Stomach (tissue), 9 donors: ENCODE results near the gene QRICH1. TPM values are rescaled to one million over a fixed set of nuclear protein-coding genes. Genes with fewer than 3 reads are reported as not detected.

Experiments used
- DNase-seq, 2 donors: peaks; one replicate each; pipeline versions ENCODE4 v3.0.0 to v3.0.0-alpha.2; 2013 to 2019
- H3K27ac ChIP-seq, 5 donors: fragments of 200-600 bp in 4 of 5; sonication (generic) in 4 of 5; one replicate each; pipeline ENCODE4 v1.5.1; 2013 to 2019; ENCODE audit warnings: mild to moderate bottlenecking in 1 of 5, moderate library complexity in 1 of 5
- H3K27me3 ChIP-seq, 3 donors: fragments of 200-600 bp; sonication (generic); one replicate each; pipeline ENCODE4 v1.5.1; 2017 to 2019; ENCODE audit warnings: mixed run types in 1 of 3
- H3K36me3 ChIP-seq, 4 donors: fragments of 200-600 bp; sonication (generic); 1 replicate in 3 of 4; 2 replicates in 1 of 4; pipeline ENCODE4 v1.5.1; 2016 to 2019
- H3K4me1 ChIP-seq, 4 donors: fragments of 200-600 bp; sonication (generic); one replicate each; pipeline ENCODE4 v1.5.1; 2016 to 2019
- H3K4me3 ChIP-seq, 4 donors: fragments of 200-600 bp; sonication (generic) in 3 of 4; one replicate each; pipeline ENCODE4 v1.5.1; 2016 to 2019; ENCODE audit warnings: mild to moderate bottlenecking in 1 of 4
- H3K9me3 ChIP-seq, 4 donors: fragments of 200-600 bp; sonication (generic); one replicate each; pipeline ENCODE4 v1.5.1; 2016 to 2019
- CTCF ChIP-seq, 7 experiments: fragments of 450-650 bp in 4 of 7; fragments of 200-600 bp in 3 of 7; sonication (generic) in 3 of 7; IDR thresholded peaks; one replicate each; pipeline ENCODE4 v1.5.1; 2016 to 2019; ENCODE audit warnings: antibody characterized with exemption in 7 of 7, control low read depth in 2 of 7, mild to moderate bottlenecking in 1 of 7
- EP300 ChIP-seq: sonication (generic); formaldehyde crosslinking; IDR thresholded peaks from one replicate; pipeline ENCODE4 v1.6.1; 2017; ENCODE audit warnings: antibody characterized with exemption
- POLR2A ChIP-seq, 4 donors: fragments of 450-650 bp; IDR thresholded peaks; one replicate each; pipeline ENCODE4 v1.6.1; 2016; ENCODE audit warnings: antibody characterized with exemption in 4 of 4, control low read depth in 2 of 4, mild to moderate bottlenecking in 1 of 4, moderate library complexity in 1 of 4
- POLR2AphosphoS5 ChIP-seq, 3 donors: sonication (generic); formaldehyde crosslinking; IDR thresholded peaks; one replicate each; pipeline ENCODE4 v1.6.1; 2016; ENCODE audit warnings: antibody characterized with exemption in 3 of 3
- WGBS, 5 donors: extraction: QIAGEN DNeasy Blood & Tissue Kit in 3 of 5; methylation state at CpG; one replicate each; pipeline versions ENCODE4 v1.1.5 to v1.1.7; 2013 to 2018; 5-methylcytosine and 5-hydroxymethylcytosine counted together
- intact Hi-C: fragments of 100-400 bp; cut with DNase I; formaldehyde crosslinking; loops from one replicate; pipeline ENCODE4 v1.15.1; 2023; ENCODE audit warnings: low total_unique reads
- polyA plus RNA-seq, 3 donors: library from polyadenylated mRNA; stranded (reverse); fragments of 200-250 nt; gene quantifications; one replicate each; pipeline ENCODE4 v1.2.3, GENCODE V29; 2013
- total RNA-seq, 5 donors: library from RNA; depleted of rRNA; stranded (reverse); fragments of >200 nt; gene quantifications; one replicate each; pipeline versions ENCODE4 v1.1.0 to v1.2.3, GENCODE V29; 2014 to 2016
- donor health status: healthy with polysubstance abuse.
- donor health status: Bipolar disorder and iron deficiency.
- donor health status: healthy.

QRICH1 gene
- total and polyA plus RNA-seq, 8 donors: 16.1 to 105 (median 38.8) TPM

- H3K4me1 ChIP-seq: peaks cover 25 to 72% (median 55%) of the 10 kb centered on the region in 4 donors
- intact Hi-C loops: no loop called here
- TF ChIP-seq EP300 (no peak), POLR2A (IDR thresholded peaks at IDR 0.05) (no peak), CTCF (IDR thresholded peaks at IDR 0.05) (no peak), POLR2AphosphoS5 (IDR thresholded peaks at IDR 0.05) (no peak)
- peak overlapping the region in 1 of 5 donors; percentile 98 for H3K27ac ChIP-seq
- WGBS, 5 donors: 86 to 98% (median 95%) methylated on average over 1 to 3 of the region's 3 CpGs
- H3K9me3 ChIP-seq: no peaks in the 10 kb centered on the region
- DNase-seq: no peak
- no peak overlapping the region for H3K4me3 ChIP-seq
- H3K27me3 ChIP-seq: no peaks in the 10 kb centered on the region
- peaks cover 42 to 66% (median 63%) of the 10 kb centered on the region in 4 donors for H3K36me3 ChIP-seq
These were observed 67.3 kb downstream of the QRICH1 start for GRCh38 chr3:49026536-49026935.

- intact Hi-C loops: no loop called here
- DNase-seq: no peak
- Histone ChIP-seq H3K27me3 (no peaks in the 10 kb centered on the region), H3K4me1 (peaks cover 25 to 72% (median 58%) of the 10 kb centered on the region in 4 donors), H3K27ac (no peak overlapping the region), H3K9me3 (no peaks in the 10 kb centered on the region), H3K4me3 (no peak overlapping the region), H3K36me3 (peaks cover 36 to 61% (median 57%) of the 10 kb centered on the region in 4 donors)
- TF ChIP-seq POLR2AphosphoS5 (IDR thresholded peaks at IDR 0.05): no peak
- TF ChIP-seq POLR2A (IDR thresholded peaks at IDR 0.05): no peak
- no peak for TF ChIP-seq EP300
- no peak for TF ChIP-seq CTCF (IDR thresholded peaks at IDR 0.05)
- WGBS, 5 donors: 86 to 91% (median 90%) methylated on average over 8 of the region's 8 CpGs
These were observed 67.9 kb downstream of the QRICH1 start for GRCh38 chr3:49025793-49026520.

- Histone ChIP-seq H3K4me1 (peaks cover 29 to 77% (median 65%) of the 10 kb centered on the region in 4 donors), H3K27me3 (no peaks in the 10 kb centered on the region), H3K4me3 (no peak overlapping the region), H3K27ac (no peak overlapping the region), H3K36me3 (peaks cover 36 to 53% (median 49%) of the 10 kb centered on the region in 4 donors), H3K9me3 (no peaks in the 10 kb centered on the region)
- intact Hi-C loops: no loop called here
- 67 to 73% (median 69%) methylated on average over 6 to 13 of the region's 13 CpGs for WGBS, 5 donors
- TF ChIP-seq POLR2A (IDR thresholded peaks at IDR 0.05) (no peak), POLR2AphosphoS5 (IDR thresholded peaks at IDR 0.05) (no peak), CTCF (IDR thresholded peaks at IDR 0.05) (no peak), EP300 (no peak)
- peak in 1 of 2 donors; percentile 12 for DNase-seq
These were observed 68.7 kb downstream of the QRICH1 start for GRCh38 chr3:49025005-49025792.

GRCh38 chr3:49024449-49024848 is 69.4 kb downstream of the QRICH1 start:
- Histone ChIP-seq H3K9me3 (no peaks in the 10 kb centered on the region), H3K4me3 (no peak overlapping the region), H3K27me3 (no peaks in the 10 kb centered on the region), H3K4me1 (peaks cover 37 to 79% (median 70%) of the 10 kb centered on the region in 4 donors), H3K36me3 (peaks cover 36 to 48% (median 46%) of the 10 kb centered on the region in 4 donors), H3K27ac (no peak overlapping the region)
- no peak for TF ChIP-seq EP300
- no peak for TF ChIP-seq POLR2AphosphoS5 (IDR thresholded peaks at IDR 0.05)
- TF ChIP-seq CTCF (IDR thresholded peaks at IDR 0.05): no peak
- no peak for TF ChIP-seq POLR2A (IDR thresholded peaks at IDR 0.05)
- intact Hi-C loops: no loop called here
- 63 to 78% (median 69%) methylated on average over 5 of the region's 5 CpGs for WGBS, 5 donors
- DNase-seq: no peak
